AG04449 (cell line): ENCODE measurements around the gene NOSIP.

ENCODE experiments used
- CTCF ChIA-PET: fragments of 350-600 bp; formaldehyde crosslinking; extraction: SDS; loops from one replicate; lab custom pipeline; 2021; ENCODE audit warnings: antibody characterized with exemption; lab: Yijun Ruan, JAX
- POLR2A ChIA-PET: fragments of 400-600, 350-600 bp; formaldehyde crosslinking; extraction: SDS; loops from one replicate; lab custom pipeline; 2020; ENCODE audit warnings: antibody characterized with exemption, inconsistent platforms; lab: Yijun Ruan, JAX
- DNase-seq: peaks from one replicate; pipeline ENCODE4 v3.0.0-alpha.2; 2010; ENCODE audit warnings: low read depth, low spot score
- H3K4me3 ChIP-seq: 2 replicates; pipeline ENCODE4 v1.5.1; 2011; ENCODE audit warnings: low read depth, mild to moderate bottlenecking, control low read depth, low read length
- TF ChIP-seq, protein P1 (sequence below): IDR thresholded peaks from one replicate; pipeline ENCODE4 v1.5.1; 2011; ENCODE audit warnings: mild to moderate bottlenecking, moderate library complexity, low read length, control low read depth, inconsistent platforms; ENCODE audit not compliant: insufficient read depth; ENCODE audit errors: missing control alignments

NOSIP gene

DNA sequence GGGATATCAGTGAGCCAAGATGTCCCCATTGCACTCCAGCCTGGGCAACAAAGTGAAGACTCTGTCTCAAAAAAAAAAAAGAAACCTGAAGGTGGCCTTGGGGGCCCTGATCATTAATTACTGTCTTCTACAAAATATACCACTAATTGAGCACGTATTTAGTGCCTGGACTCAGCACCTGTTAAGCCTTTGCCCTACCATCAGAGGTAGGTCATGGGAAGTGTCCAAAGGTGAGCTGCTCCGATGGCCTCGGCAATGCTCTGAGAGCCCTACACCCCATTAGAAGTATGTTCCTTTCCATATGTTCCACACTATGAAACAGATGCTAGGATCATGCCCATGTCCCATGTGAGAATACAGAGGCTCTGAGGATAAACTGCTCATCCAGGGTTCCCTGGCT is 20.9 kb downstream of the NOSIP start:
- no peak for DNase-seq
- ChIA-PET POLR2A (interaction anchor here (1.1 to 2.3 kb wide), 2 partner anchors 21 to 32 kb away, joined by 3 to 8 read pairs; partner anchors contain the start of genes NOSIP and RCN3), CTCF (interaction anchor here (0.5 to 13.7 kb wide), 6 partner anchors 11 to 56 kb away, joined by 3 to 200 read pairs (median 7); no protein-coding TSS in a partner anchor)
- H3K4me3 ChIP-seq = no peak overlapping the region
- TF ChIP-seq, protein P1, sequence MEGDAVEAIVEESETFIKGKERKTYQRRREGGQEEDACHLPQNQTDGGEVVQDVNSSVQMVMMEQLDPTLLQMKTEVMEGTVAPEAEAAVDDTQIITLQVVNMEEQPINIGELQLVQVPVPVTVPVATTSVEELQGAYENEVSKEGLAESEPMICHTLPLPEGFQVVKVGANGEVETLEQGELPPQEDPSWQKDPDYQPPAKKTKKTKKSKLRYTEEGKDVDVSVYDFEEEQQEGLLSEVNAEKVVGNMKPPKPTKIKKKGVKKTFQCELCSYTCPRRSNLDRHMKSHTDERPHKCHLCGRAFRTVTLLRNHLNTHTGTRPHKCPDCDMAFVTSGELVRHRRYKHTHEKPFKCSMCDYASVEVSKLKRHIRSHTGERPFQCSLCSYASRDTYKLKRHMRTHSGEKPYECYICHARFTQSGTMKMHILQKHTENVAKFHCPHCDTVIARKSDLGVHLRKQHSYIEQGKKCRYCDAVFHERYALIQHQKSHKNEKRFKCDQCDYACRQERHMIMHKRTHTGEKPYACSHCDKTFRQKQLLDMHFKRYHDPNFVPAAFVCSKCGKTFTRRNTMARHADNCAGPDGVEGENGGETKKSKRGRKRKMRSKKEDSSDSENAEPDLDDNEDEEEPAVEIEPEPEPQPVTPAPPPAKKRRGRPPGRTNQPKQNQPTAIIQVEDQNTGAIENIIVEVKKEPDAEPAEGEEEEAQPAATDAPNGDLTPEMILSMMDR = no peak

DNA sequence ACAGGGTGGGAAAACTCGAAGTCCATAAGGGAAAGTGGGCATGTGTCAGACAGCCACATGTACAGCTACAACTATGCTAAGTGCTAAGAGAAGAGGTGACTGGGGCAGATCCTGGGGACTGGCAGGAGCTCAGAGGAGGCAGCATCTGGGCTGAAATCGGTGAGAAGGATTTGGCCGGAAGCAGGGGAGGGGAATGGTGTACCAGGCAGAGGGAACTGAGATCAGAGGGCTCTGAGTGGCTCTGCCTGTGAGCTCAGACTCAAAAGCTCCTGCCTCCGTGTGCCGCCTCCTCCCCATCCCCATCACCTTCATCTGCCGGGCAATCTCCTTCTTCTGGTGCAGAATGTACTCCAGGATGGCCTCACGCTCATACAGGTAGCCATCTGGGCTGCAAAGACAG is 21.8 kb downstream of the NOSIP start:
- no peak overlapping the region for H3K4me3 ChIP-seq
- ChIA-PET POLR2A (interaction anchor here (0.7 to 2.3 kb wide), 3 partner anchors 22 to 60 kb away, joined by 3 to 8 read pairs (median 3); partner anchors contain the start of genes NOSIP and RCN3), CTCF (interaction anchor here (1.3 to 13.7 kb wide), 4 partner anchors 10 to 55 kb away, joined by 4 to 200 read pairs (median 32); no protein-coding TSS in a partner anchor)
- DNase-seq = no peak
- TF ChIP-seq, protein P1 = no peak

DNA sequence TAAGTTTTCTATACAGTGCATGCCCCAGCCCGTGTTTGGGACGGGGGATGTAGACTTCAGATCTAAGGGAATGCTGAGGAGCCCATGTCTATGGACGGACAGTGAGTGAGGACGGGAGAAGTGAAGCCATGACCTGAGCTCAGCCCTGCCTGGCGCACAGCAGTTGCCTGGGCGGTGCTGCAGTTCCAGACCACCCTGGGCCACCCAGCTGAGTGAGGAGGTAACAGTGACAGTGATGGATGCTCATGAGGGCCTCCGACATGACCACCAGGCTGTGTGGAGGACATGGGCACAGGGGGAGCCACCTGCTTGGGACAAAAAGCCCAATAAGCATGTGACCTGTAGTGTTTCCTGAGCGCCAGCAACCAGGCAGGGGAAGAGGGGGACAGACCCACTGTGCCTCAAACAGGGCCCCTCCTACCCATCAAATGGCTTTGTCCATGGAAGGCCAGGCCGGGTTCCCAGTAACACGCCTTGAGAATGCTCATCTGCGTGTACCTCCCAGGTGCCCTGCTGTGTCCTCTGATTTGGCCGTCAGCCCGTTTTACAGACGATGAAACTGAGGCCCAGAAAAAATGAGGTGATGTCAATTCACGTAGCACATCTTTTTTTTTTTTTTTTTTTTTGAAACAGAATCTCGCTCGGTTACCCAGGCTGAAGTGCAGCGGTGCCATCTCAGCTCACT is 22.6 kb downstream of the NOSIP start:
- TF ChIP-seq, protein P1 = no peak
- POLR2A ChIA-PET = interaction anchor here (0.6 to 2.3 kb wide), 3 partner anchors 23 to 59 kb away, joined by 3 to 8 read pairs (median 3); partner anchors contain the start of gene NOSIP
- DNase-seq = no peak
- CTCF ChIA-PET = interaction anchor here (1.4 to 13.7 kb wide), 4 partner anchors 9 to 55 kb away, joined by 5 to 200 read pairs (median 37); no protein-coding TSS in a partner anchor
- H3K4me3 ChIP-seq = no peak overlapping the region

DNA sequence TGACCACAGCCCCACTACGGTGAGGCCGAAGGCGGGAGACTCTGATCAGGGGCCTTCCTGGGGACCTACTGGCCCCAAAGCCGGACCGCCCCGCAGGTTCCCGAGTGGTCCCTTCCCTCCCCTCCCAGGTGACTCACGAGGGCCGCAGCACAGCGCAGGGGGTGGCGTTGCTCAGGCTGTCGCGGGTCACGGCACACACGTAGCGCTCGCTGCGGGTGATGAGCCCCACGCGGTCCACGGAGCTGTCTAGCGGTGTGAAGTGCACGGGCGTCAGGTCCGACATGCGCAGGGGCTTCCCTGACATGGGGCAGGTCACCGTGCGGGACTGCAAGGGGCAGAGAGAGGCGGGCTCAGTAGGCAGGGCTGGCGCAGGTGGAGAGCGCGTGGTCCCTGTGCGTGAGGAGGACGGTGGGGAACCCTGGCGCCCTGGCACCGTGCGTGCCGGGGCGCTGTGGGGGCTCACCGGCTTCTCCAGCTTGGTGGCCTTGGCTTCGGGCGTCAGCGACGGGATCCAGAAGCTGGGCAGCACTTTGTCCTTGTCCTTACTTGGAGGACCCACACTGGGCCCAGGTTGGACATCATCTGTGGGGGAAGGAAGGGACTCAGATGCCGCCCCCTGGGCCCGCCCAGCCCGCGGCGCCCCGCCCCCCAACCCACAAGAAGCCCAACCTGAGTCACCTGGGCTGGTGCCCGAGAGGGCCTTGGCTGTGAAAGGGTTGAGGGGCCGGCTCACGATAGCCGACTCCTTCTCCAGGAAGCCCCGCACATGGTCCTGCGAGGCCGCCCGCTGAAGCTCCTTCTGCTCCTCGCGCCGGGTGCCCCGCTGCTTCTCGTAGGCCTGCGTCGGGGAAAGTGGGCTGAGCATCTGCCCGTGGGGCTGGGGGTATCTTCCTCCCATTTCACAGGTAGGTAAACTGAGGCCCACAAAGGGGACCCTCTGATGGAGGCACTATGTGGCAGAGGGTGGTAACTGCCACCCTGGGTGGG is 23.7 kb downstream of the NOSIP start:
- ChIA-PET POLR2A (no interaction called here), CTCF (interaction anchor here (1.4 to 13.7 kb wide), 3 partner anchors 10 to 53 kb away, joined by 5 to 200 read pairs (median 15); no protein-coding TSS in a partner anchor)
- TF ChIP-seq, protein P1 = no peak
- DNase-seq = no peak
- no peak overlapping the region for H3K4me3 ChIP-seq

DNA sequence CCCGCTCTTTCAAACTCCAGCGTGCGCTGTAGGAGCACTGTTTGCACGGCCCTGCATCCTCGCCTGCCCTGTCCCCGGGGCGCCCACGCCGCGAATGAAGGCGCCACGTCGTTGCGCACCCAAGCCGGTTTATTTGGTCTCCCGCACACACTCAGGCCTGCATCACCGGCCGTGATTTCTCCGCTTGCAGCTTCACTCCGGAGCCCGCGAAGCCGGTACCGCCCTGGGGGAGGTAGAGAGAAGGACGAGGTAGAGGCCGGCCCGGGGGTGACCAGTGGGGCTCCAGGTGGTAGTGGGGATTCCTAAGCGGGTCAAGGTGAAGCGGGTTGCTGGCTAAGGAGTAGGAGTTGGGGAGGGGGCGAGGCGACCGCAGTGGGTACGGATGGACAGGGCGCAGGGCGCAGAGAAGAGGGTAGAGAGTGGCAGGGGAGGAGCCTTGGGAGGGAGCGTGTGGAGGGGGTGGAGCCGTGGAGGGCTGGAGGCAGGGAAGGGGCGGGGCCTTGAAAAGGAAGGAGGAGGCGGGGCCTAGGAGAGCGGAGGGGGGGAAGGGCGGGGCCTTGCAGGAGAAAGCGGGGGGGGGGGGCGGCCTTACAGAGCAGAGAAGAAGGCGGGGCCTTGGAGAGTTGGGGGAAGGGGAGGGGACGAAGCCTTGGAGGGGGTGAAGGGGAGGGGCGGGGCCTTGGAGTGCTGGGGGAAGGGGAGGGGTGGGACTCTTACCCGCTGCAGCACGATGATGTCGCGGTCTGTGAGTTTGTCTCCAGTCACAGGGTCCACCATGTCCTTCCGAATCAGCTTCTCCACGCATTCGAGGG is 24.6 kb downstream of the NOSIP start:
- TF ChIP-seq, protein P1 = no peak
- ChIA-PET POLR2A (no interaction called here), CTCF (interaction anchor here (3.1 to 13.7 kb wide), 2 partner anchors 9 to 16 kb away, joined by 15 to 200 read pairs; no protein-coding TSS in a partner anchor)
- DNase-seq = no peak
- H3K4me3 ChIP-seq = no peak overlapping the region
